Activated naive CD8-positive, alpha-beta T cell treated with anti-CD3 and anti-CD28 coated beads for 36 hours (primary cell): Measurements from ENCODE around the gene ERC2. TPM values are rescaled to one million over a fixed set of nuclear protein-coding genes. Genes with fewer than 3 reads are reported as not detected.

Experiments
- DNase-seq: peaks from one replicate; pipeline ENCODE4 v3.0.0; 2021
- H3K27ac Mint-ChIP-seq: one replicate; pipeline ENCODE4 v1.8.0; 2022; ENCODE audit warnings: mild to moderate bottlenecking, moderate library complexity, mixed read lengths
- H3K27me3 Mint-ChIP-seq: one replicate; pipeline ENCODE4 v1.8.0; 2022; ENCODE audit warnings: mild to moderate bottlenecking, mixed read lengths
- H3K36me3 Mint-ChIP-seq: one replicate; pipeline ENCODE4 v1.8.0; 2021; ENCODE audit warnings: mild to moderate bottlenecking, mixed read lengths
- H3K4me1 Mint-ChIP-seq: one replicate; pipeline ENCODE4 v1.8.0; 2021; ENCODE audit warnings: mixed read lengths
- H3K4me3 Mint-ChIP-seq: one replicate; pipeline ENCODE4 v1.8.0; 2022; ENCODE audit warnings: mild to moderate bottlenecking, moderate library complexity, mixed read lengths
- H3K9me3 Mint-ChIP-seq: one replicate; pipeline ENCODE4 v1.8.0; 2022; ENCODE audit warnings: mixed read lengths
- total RNA-seq, 2 experiments: library from RNA; stranded (reverse); gene quantifications; one replicate each; pipeline ENCODE4 v1.2.3, GENCODE V29; 2021

The ERC2 gene
- total RNA-seq, 2 experiments from 2014 or later = not detected

DNA sequence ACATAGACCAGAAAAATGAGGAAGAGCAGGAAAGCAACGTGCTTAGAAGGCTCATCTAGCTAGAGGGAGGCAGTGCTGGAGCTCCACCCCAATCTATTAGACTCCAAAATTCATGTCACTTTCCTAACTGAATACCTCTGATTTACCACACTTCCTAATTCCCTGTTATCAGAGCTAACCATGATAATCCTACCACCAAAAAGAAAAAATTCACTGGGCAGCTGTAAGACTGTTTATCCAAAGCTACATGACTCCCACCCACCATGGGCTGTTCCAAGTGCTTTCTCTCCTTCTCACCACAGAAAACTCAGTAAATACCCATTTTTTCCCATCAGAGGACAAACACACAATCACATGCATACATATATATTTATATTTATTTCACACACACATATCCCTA is 501.7 kb downstream of the ERC2 start:
- Mint-ChIP-seq H3K9me3 (peaks cover 3% of the 10 kb centered on the region), H3K27me3 (peaks cover 4% of the 10 kb centered on the region), H3K36me3 (no peaks in the 10 kb centered on the region)

GRCh38 chr3:55965776-55966175 is 502.5 kb downstream of the ERC2 start:
- Mint-ChIP-seq H3K27me3 (peaks cover 4% of the 10 kb centered on the region), H3K36me3 (no peaks in the 10 kb centered on the region), H3K27ac (no peak overlapping the region), H3K9me3 (peaks cover 3% of the 10 kb centered on the region), H3K4me1 (no peaks in the 10 kb centered on the region), H3K4me3 (no peak overlapping the region)
- no peak for DNase-seq

More for the DNA sequence above, 501.7 kb downstream of the ERC2 start:
- DNase-seq = no peak
- H3K4me1 Mint-ChIP-seq = no peaks in the 10 kb centered on the region
- no peak overlapping the region for H3K27ac Mint-ChIP-seq
- H3K4me3 Mint-ChIP-seq = no peak overlapping the region

DNA sequence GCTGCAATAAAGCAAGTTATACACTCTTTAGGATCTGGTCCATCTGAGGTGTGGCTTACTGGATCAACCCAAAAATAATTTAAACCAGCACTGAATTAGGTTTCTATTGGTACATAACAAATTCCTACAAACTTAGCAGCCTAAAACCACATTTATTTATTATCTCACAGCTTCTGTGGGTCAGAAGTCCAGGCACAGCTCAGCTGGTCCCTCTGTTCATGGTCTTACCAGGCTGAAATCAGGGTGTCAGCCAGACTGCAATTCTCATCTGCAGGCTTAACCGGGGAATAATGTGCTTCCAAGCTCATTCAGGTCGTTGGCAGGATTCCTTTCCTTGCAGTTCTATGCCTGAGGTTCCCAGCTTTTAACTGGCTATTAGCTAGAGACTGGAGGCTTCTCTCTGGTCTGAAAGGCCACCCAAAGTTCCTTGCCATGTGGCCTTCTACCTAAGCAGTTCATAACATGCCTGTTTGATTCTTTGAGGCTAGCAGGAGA is 503.7 kb downstream of the ERC2 start:
- no peak overlapping the region for H3K27ac Mint-ChIP-seq
- H3K9me3 Mint-ChIP-seq = peaks cover 3% of the 10 kb centered on the region
- H3K27me3 Mint-ChIP-seq = no peaks in the 10 kb centered on the region
- DNase-seq = no peak
- no peaks in the 10 kb centered on the region for H3K4me1 Mint-ChIP-seq
- no peaks in the 10 kb centered on the region for H3K36me3 Mint-ChIP-seq
- no peak overlapping the region for H3K4me3 Mint-ChIP-seq

GRCh38 chr3:55963601-55964000 is 504.7 kb downstream of the ERC2 start:
- H3K4me3 Mint-ChIP-seq = no peak overlapping the region
- no peaks in the 10 kb centered on the region for H3K4me1 Mint-ChIP-seq
- H3K27ac Mint-ChIP-seq = no peak overlapping the region
- H3K27me3 Mint-ChIP-seq = no peaks in the 10 kb centered on the region
- peaks cover 3% of the 10 kb centered on the region for H3K9me3 Mint-ChIP-seq
- H3K36me3 Mint-ChIP-seq = no peaks in the 10 kb centered on the region
- DNase-seq = no peak

- H3K4me3 Mint-ChIP-seq = no peak overlapping the region
- no peak for DNase-seq
- H3K36me3 Mint-ChIP-seq = no peaks in the 10 kb centered on the region
- H3K27ac Mint-ChIP-seq = no peak overlapping the region
- no peaks in the 10 kb centered on the region for H3K9me3 Mint-ChIP-seq
- H3K27me3 Mint-ChIP-seq = no peaks in the 10 kb centered on the region
- H3K4me1 Mint-ChIP-seq = no peaks in the 10 kb centered on the region
These were observed 508.7 kb downstream of the ERC2 start for GRCh38 chr3:55959471-55960080.

GRCh38 chr3:55958605-55959004 is 509.7 kb downstream of the ERC2 start:
- H3K27ac Mint-ChIP-seq = no peak overlapping the region
- H3K36me3 Mint-ChIP-seq = no peaks in the 10 kb centered on the region
- no peak overlapping the region for H3K4me3 Mint-ChIP-seq
- no peak for DNase-seq
- H3K27me3 Mint-ChIP-seq = no peaks in the 10 kb centered on the region
- no peaks in the 10 kb centered on the region for H3K4me1 Mint-ChIP-seq
- no peaks in the 10 kb centered on the region for H3K9me3 Mint-ChIP-seq

GRCh38 chr3:55955891-55956477 is 512.3 kb downstream of the ERC2 start:
- Mint-ChIP-seq H3K27ac (no peak overlapping the region), H3K9me3 (no peaks in the 10 kb centered on the region), H3K27me3 (no peaks in the 10 kb centered on the region), H3K4me3 (no peak overlapping the region), H3K4me1 (no peaks in the 10 kb centered on the region), H3K36me3 (no peaks in the 10 kb centered on the region)
- DNase-seq = no peak

GRCh38 chr3:55951388-55951787 is 516.9 kb downstream of the ERC2 start:
- Mint-ChIP-seq H3K27ac (no peak overlapping the region), H3K4me3 (no peak overlapping the region), H3K27me3 (no peaks in the 10 kb centered on the region)

GRCh38 chr3:55947406-55947805 is 520.9 kb downstream of the ERC2 start:
- Mint-ChIP-seq H3K4me1 (no peaks in the 10 kb centered on the region), H3K4me3 (no peak overlapping the region), H3K9me3 (no peaks in the 10 kb centered on the region), H3K27me3 (no peaks in the 10 kb centered on the region), H3K36me3 (no peaks in the 10 kb centered on the region), H3K27ac (no peak overlapping the region)
- DNase-seq = no peak

More at GRCh38 chr3:55951388-55951787, 516.9 kb downstream of the ERC2 start:
- Mint-ChIP-seq H3K4me1 (no peaks in the 10 kb centered on the region), H3K36me3 (no peaks in the 10 kb centered on the region), H3K9me3 (no peaks in the 10 kb centered on the region)
- DNase-seq = no peak

GRCh38 chr3:55946574-55947160 is 521.6 kb downstream of the ERC2 start:
- no peaks in the 10 kb centered on the region for H3K4me1 Mint-ChIP-seq
- no peak overlapping the region for H3K4me3 Mint-ChIP-seq
- no peaks in the 10 kb centered on the region for H3K36me3 Mint-ChIP-seq
- H3K9me3 Mint-ChIP-seq = no peaks in the 10 kb centered on the region
- H3K27ac Mint-ChIP-seq = no peak overlapping the region
- no peaks in the 10 kb centered on the region for H3K27me3 Mint-ChIP-seq
- DNase-seq = no peak

GRCh38 chr3:55942868-55943267 is 525.4 kb downstream of the ERC2 start:
- H3K27me3 Mint-ChIP-seq = no peaks in the 10 kb centered on the region
- H3K27ac Mint-ChIP-seq = no peak overlapping the region
- H3K4me3 Mint-ChIP-seq = no peak overlapping the region
- no peaks in the 10 kb centered on the region for H3K36me3 Mint-ChIP-seq
- H3K4me1 Mint-ChIP-seq = no peaks in the 10 kb centered on the region
- DNase-seq = no peak
- H3K9me3 Mint-ChIP-seq = no peaks in the 10 kb centered on the region

GRCh38 chr3:55939287-55939686 is 529.0 kb downstream of the ERC2 start:
- Mint-ChIP-seq H3K9me3 (no peaks in the 10 kb centered on the region), H3K27me3 (no peaks in the 10 kb centered on the region), H3K4me1 (no peaks in the 10 kb centered on the region), H3K27ac (no peak overlapping the region), H3K36me3 (no peaks in the 10 kb centered on the region), H3K4me3 (no peak overlapping the region)
- DNase-seq = no peak

GRCh38 chr3:55937301-55937700 is 531.0 kb downstream of the ERC2 start:
- no peak overlapping the region for H3K4me3 Mint-ChIP-seq
- H3K4me1 Mint-ChIP-seq = no peaks in the 10 kb centered on the region
- no peaks in the 10 kb centered on the region for H3K27me3 Mint-ChIP-seq
- no peaks in the 10 kb centered on the region for H3K36me3 Mint-ChIP-seq
- H3K9me3 Mint-ChIP-seq = no peaks in the 10 kb centered on the region
- no peak for DNase-seq
- H3K27ac Mint-ChIP-seq = no peak overlapping the region

DNA sequence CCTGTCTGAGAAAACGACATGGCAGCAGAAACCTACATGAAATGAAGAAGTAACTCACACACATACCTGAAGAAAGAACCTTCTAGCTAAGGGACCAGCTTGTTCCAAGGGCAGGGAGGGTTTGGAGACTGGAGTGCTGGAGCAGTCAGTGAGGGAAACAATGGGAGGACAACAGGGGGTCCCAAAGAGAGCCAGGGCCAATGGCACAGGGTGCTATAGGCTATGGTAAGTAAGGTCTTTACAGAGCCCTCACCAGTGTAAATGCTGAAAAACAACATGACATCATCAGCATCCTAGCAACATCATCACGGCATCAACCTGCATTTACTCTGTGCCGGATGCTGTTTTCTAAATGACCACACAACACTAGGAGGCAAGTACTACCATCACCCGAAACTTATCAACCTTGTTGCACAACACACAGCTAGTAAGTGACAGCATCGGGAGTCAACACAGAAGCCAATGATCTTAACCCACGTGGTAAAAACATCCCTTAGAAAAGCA is 531.7 kb downstream of the ERC2 start:
- H3K4me3 Mint-ChIP-seq = no peak overlapping the region
- no peaks in the 10 kb centered on the region for H3K36me3 Mint-ChIP-seq

DNA sequence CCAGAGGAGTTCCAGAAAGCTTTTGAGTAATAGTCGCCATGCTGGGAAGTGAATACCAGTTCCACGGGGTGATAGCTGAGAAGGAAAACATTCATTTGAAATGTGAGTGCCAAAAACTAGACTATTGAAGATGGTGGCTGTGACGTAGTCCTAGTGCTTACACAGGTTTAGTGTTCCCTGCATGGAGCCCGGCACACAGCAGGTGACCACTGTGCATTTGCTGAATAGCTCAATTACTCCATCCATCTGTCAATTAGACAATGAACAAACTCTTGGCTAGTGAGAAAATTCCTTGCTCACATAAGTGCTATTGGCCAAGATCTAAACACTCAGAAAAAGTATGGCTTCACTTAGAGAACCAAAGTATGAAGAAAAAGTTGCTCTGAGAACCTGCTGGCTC is 533.0 kb downstream of the ERC2 start:
- Mint-ChIP-seq H3K4me3 (no peak overlapping the region), H3K27me3 (no peaks in the 10 kb centered on the region), H3K27ac (no peak overlapping the region), H3K4me1 (no peaks in the 10 kb centered on the region), H3K36me3 (no peaks in the 10 kb centered on the region), H3K9me3 (peaks cover 4% of the 10 kb centered on the region)
- no peak for DNase-seq

More for the DNA sequence above, 531.7 kb downstream of the ERC2 start:
- Mint-ChIP-seq H3K9me3 (no peaks in the 10 kb centered on the region), H3K27me3 (no peaks in the 10 kb centered on the region), H3K4me1 (no peaks in the 10 kb centered on the region), H3K27ac (no peak overlapping the region)
- no peak for DNase-seq

GRCh38 chr3:55934771-55935170 is 533.5 kb downstream of the ERC2 start:
- Mint-ChIP-seq H3K9me3 (peaks cover 4% of the 10 kb centered on the region), H3K27ac (no peak overlapping the region), H3K4me3 (no peak overlapping the region), H3K36me3 (no peaks in the 10 kb centered on the region), H3K27me3 (peaks cover under 1% of the 10 kb centered on the region), H3K4me1 (no peaks in the 10 kb centered on the region)
- DNase-seq = no peak
